Duodenal mucosa (tissue), 2 donors: ENCODE measurements around the gene TMED6.
A peak's percentile ranks its signal among the peaks of the same experiment; 100 is the strongest.

Source experiments
- H3K27ac ChIP-seq: one replicate; pipeline ENCODE4 v1.7.0; 2013; ENCODE audit warnings: low read depth, low read length
- H3K27me3 ChIP-seq, 2 donors: one replicate each; pipeline ENCODE4 v1.7.0; 2013; ENCODE audit warnings: low read length in 2 of 2, control low read depth in 1 of 2; ENCODE audit not compliant: insufficient read depth in 2 of 2, control insufficient read depth in 1 of 2
- H3K36me3 ChIP-seq, 2 donors: one replicate each; pipeline ENCODE4 v1.7.0; 2013; ENCODE audit warnings: low read length in 2 of 2, control low read depth in 1 of 2; ENCODE audit not compliant: insufficient read depth in 2 of 2, control insufficient read depth in 1 of 2
- H3K4me1 ChIP-seq, 2 donors: one replicate each; pipeline ENCODE4 v1.7.0; 2013; ENCODE audit warnings: low read length in 2 of 2, control low read depth in 1 of 2; ENCODE audit not compliant: insufficient read depth in 2 of 2, control insufficient read depth in 1 of 2
- H3K4me3 ChIP-seq, 2 donors: one replicate each; pipeline ENCODE4 v1.7.0; 2013; ENCODE audit warnings: low read length in 2 of 2, low read depth in 1 of 2
- H3K9ac ChIP-seq, 2 donors: one replicate each; pipeline ENCODE4 v1.7.0; 2013; ENCODE audit warnings: low read length in 2 of 2, low read depth in 1 of 2
- H3K9me3 ChIP-seq, 2 donors: one replicate each; pipeline ENCODE4 v1.7.0; 2013; ENCODE audit warnings: low read length in 2 of 2, control low read depth in 1 of 2; ENCODE audit not compliant: control insufficient read depth in 1 of 2

TMED6 gene

DNA sequence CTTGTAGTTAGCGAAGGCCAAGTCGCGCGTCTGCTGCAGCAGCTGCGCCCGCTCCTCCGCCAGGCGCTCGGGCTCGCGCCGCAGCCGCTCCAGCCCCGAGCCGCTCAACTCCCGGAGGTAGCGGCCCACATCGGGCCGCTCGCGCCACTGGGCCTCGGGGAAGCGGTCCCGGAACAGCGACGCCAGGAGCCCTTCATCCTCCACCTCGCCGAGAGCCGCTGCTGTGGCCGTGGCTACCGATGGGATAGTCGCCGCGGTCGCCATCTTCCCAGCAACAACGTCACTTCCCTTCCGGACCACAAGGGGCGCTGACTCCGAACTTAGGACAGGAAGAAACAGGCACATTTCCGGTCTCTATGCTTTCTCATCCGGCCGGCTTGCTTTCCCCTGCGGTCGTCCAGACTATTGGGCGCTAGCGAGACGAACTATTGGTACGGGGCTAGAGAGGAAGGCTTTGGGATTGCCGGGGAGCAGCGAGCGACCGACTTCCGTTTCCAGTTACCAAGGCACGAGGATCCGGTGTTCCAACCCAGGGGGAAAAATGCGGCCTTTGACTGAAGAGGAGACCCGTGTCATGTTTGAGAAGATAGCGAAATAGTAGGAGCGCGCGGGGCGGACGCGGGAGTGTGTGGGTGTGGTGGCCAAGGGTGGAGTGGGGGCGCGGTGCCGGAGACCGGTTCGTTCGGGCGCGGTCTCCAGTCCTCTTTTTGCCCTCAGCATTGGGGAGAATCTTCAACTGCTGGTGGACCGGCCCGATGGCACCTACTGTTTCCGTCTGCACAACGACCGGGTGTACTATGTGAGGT lies 12.1 kb downstream of the TMED6 start, which contains the start of the genes COG8 and NIP7:
COG8 (minus strand) TSS at position 276 of the 806 bp plus-strand sequence; CDS start at position 264, 12 bp downstream.
NIP7 (plus strand) TSS at position 484 of the 806 bp plus-strand sequence; CDS start at position 542, 58 bp downstream.
- Histone ChIP-seq H3K9me3 (no peaks in the 10 kb centered on the region), H3K36me3 (peaks cover 28 to 46% of the 10 kb centered on the region in 2 donors), H3K9ac (peak within 1 kb of the TSS; percentile 76 to 86), H3K27ac (peak within 1 kb of the TSS; percentile 84), H3K4me3 (peak within 1 kb of the TSS; percentile 95 to 98), H3K27me3 (no peaks in the 10 kb centered on the region), H3K4me1 (peaks cover 21 to 23% of the 10 kb centered on the region in 2 donors)

GRCh38 chr16:69338557-69339288 lies 12.9 kb downstream of the TMED6 start:
- peaks cover 36 to 53% of the 10 kb centered on the region in 2 donors for H3K36me3 ChIP-seq

GRCh38 chr16:69334696-69335095 lies 16.9 kb downstream of the TMED6 start:
- Histone ChIP-seq H3K27me3 (no peaks in the 10 kb centered on the region), H3K9ac (no peak overlapping the region), H3K27ac (no peak overlapping the region), H3K4me3 (no peak overlapping the region), H3K36me3 (peaks cover 25 to 49% of the 10 kb centered on the region in 2 donors), H3K9me3 (no peaks in the 10 kb centered on the region), H3K4me1 (peaks cover 9 to 18% of the 10 kb centered on the region in 2 donors)

More at GRCh38 chr16:69338557-69339288, 12.9 kb downstream of the TMED6 start:
- peak overlapping the region; percentile 95 to 98 for H3K4me3 ChIP-seq
- H3K9ac ChIP-seq: peak overlapping the region; percentile 76 to 86
- H3K27ac ChIP-seq: peak overlapping the region; percentile 84
- H3K27me3 ChIP-seq: no peaks in the 10 kb centered on the region
- H3K4me1 ChIP-seq: peaks cover 21 to 23% of the 10 kb centered on the region in 2 donors
- no peaks in the 10 kb centered on the region for H3K9me3 ChIP-seq

DNA sequence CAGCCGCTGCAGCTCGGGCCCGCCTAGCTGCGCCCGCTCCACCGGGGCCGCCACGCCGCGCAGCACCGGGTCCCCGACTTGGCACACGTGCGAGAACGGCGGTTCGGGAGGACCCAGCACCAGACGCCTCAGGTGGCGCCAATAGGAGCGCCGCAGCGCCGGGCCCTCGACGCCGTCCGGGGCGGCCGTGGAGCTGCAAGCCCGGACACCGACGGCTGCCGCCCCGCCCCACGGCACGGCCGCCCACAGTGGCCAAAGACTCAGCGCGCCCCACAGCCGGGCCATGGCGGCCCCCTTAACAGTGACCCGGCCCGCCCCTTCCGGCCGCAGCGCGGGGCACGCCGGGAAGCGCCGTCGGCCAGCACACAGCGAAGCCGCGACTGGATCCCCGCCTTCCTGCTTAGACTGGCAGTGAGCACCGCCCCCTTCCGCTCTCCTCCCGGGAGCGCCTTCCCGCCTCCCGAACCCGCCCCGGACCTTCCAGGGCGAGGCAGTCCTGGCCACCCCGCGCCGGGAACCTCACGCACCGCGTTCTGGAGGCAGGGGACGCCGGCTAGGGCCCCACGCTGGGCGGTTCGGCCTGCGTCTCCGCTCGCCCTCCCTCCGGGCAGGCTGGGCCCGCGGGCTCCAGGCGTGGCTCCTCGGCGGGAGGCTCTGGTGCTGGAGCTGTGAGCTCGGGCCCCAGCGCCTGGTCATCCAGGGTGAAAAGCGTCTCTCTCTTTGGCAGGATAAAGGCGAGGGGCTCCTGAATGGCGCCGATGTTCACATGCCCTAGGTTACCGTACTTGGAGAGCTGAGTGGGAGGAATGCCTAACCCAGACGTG lies 21.1 kb downstream of the TMED6 start, which contains the start of gene PDF:
PDF (minus strand) TSS at position 303 of the 824 bp plus-strand sequence; CDS start at position 285, 18 bp downstream.
- Histone ChIP-seq H3K36me3 (peaks cover 23 to 51% of the 10 kb centered on the region in 2 donors), H3K4me3 (peak within 1 kb of the TSS; percentile 83 to 86), H3K27ac (peak within 1 kb of the TSS; percentile 85), H3K9ac (peak within 1 kb of the TSS; percentile 66 to 79), H3K9me3 (no peaks in the 10 kb centered on the region), H3K4me1 (peaks cover 30 to 46% of the 10 kb centered on the region in 2 donors), H3K27me3 (no peaks in the 10 kb centered on the region)

- Histone ChIP-seq H3K27ac (peak overlapping the region; percentile 51), H3K4me1 (peaks cover 30 to 46% of the 10 kb centered on the region in 2 donors), H3K9ac (peak overlapping the region; percentile 66 to 76), H3K36me3 (peaks cover 21 to 50% of the 10 kb centered on the region in 2 donors), H3K27me3 (no peaks in the 10 kb centered on the region), H3K9me3 (no peaks in the 10 kb centered on the region), H3K4me3 (peak overlapping the region; percentile 83 to 86)
Measured at GRCh38 chr16:69329369-69330285, 22.0 kb downstream of the TMED6 start.

DNA sequence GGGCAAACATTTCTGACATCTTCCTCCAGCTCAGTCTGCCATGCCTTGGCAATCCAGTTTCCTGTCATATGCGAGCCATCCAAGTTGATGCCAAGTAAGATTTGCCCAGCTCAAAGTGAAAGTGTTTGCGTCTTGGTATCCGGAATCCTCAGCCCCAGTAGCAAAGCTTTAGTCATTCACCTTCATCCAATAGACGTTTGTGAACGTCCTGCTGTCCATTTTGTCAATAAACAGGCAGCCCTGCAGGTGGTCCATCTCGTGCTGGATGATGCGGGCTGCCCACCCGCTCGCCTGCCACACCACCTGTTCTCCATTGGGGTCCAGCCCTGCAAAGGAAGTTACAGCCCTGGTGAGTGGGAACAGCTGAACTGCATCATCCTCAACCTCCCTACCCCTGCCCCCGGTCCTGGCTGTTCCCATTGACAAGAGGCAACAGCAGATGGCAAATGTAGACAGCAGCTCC lies 22.7 kb downstream of the TMED6 start:
- Histone ChIP-seq H3K27ac (no peak overlapping the region), H3K9me3 (no peaks in the 10 kb centered on the region), H3K9ac (peak overlapping the region; percentile 66 to 76), H3K4me3 (peak overlapping the region; percentile 83 to 86), H3K27me3 (no peaks in the 10 kb centered on the region), H3K36me3 (peaks cover 14 to 50% of the 10 kb centered on the region in 2 donors), H3K4me1 (peaks cover 35 to 53% of the 10 kb centered on the region in 2 donors)

- no peak overlapping the region for H3K27ac ChIP-seq
- H3K36me3 ChIP-seq: peaks cover 19 to 50% of the 10 kb centered on the region in 2 donors
- H3K4me1 ChIP-seq: peaks cover 36 to 54% of the 10 kb centered on the region in 2 donors
- H3K9ac ChIP-seq: peak overlapping the region in 1 of 2 donors; percentile 47
- H3K9me3 ChIP-seq: no peaks in the 10 kb centered on the region
- peak overlapping the region; percentile 83 to 86 for H3K4me3 ChIP-seq
- H3K27me3 ChIP-seq: no peaks in the 10 kb centered on the region
Measured at GRCh38 chr16:69327585-69328310, 23.8 kb downstream of the TMED6 start.

GRCh38 chr16:69326172-69326873 lies 25.3 kb downstream of the TMED6 start:
- peak overlapping the region in 1 of 2 donors; percentile 26 for H3K4me3 ChIP-seq
- H3K27ac ChIP-seq: no peak overlapping the region

More at GRCh38 chr16:69326172-69326873, 25.3 kb downstream of the TMED6 start:
- Histone ChIP-seq H3K27me3 (no peaks in the 10 kb centered on the region), H3K9ac (no peak overlapping the region), H3K4me1 (peaks cover 36 to 54% of the 10 kb centered on the region in 2 donors), H3K36me3 (peaks cover 31 to 52% of the 10 kb centered on the region in 2 donors), H3K9me3 (no peaks in the 10 kb centered on the region)
